Lower leg skin (tissue), 3 donors: ENCODE data around the gene JARID2.

Experiments
- POLR2A ChIP-seq, 2 donors: fragments of 450-650 bp; IDR thresholded peaks; one replicate each; pipeline ENCODE4 v1.6.1; 2016 to 2017; ENCODE audit warnings: antibody characterized with exemption in 2 of 2, mild to moderate bottlenecking in 1 of 2, moderate library complexity in 1 of 2
- TF ChIP-seq, protein P1 (sequence below), 3 donors: fragments of 450-650 bp; IDR thresholded peaks; one replicate each; pipeline ENCODE4 v1.5.1; 2016; ENCODE audit warnings: antibody characterized with exemption in 3 of 3, mild to moderate bottlenecking in 3 of 3, moderate library complexity in 2 of 3

DNA sequence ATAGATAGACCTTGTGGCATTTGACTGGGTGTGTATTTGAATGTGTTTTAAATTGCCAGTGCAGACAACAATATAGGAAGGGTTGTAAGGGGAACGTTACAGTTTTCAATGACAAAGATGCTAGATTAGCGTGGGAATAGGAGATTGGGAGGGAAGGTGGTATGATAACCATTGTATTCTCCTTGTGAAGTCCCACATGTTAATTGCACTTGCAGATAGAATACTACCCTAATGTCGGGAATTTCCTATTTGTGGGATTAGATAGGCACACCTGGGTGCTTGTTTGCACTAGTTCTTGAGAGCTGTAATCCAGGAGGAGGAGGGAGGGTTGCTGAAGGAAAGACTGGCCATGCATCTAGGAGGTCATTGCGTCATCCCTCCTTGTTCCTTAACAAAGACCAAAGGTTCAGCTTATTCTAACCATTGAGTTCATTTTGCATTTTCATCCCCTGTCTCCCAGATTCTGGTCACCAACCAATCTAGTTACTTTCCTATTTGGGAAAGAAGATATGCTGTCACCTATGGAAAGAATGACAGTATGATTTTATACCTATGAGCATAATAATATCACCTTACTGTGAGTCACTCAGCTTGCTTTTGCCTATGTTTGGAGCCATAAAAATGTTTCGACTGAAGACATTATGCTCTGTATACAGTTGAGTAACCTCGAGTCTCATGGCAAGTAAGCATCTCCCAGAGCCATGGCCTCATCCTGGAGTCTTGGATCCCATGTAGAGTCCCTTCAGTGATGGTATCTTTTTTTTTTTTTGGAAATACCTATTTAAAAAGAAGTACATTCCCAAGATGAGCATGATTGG lies 215.5 kb downstream of the JARID2 start:
- TF ChIP-seq, protein P1, sequence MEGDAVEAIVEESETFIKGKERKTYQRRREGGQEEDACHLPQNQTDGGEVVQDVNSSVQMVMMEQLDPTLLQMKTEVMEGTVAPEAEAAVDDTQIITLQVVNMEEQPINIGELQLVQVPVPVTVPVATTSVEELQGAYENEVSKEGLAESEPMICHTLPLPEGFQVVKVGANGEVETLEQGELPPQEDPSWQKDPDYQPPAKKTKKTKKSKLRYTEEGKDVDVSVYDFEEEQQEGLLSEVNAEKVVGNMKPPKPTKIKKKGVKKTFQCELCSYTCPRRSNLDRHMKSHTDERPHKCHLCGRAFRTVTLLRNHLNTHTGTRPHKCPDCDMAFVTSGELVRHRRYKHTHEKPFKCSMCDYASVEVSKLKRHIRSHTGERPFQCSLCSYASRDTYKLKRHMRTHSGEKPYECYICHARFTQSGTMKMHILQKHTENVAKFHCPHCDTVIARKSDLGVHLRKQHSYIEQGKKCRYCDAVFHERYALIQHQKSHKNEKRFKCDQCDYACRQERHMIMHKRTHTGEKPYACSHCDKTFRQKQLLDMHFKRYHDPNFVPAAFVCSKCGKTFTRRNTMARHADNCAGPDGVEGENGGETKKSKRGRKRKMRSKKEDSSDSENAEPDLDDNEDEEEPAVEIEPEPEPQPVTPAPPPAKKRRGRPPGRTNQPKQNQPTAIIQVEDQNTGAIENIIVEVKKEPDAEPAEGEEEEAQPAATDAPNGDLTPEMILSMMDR (IDR thresholded peaks at IDR 0.05): no peak
- TF ChIP-seq POLR2A (IDR thresholded peaks at IDR 0.05): no peak
